GM18873 (cell line): Measurements from ENCODE around the gene CDX1.
"Not testable (repeated sequence)": the region's sequence is repeated elsewhere in the genome, so short reads cannot be mapped to it uniquely, and the experiment has no call there.

ENCODE experiments used
- ATAC-seq: cut with Tn5 transposase; IDR thresholded peaks from one replicate; pipeline ENCODE4 v1.9.1; 2021; ENCODE audit warnings: mild to moderate bottlenecking, moderate library complexity, moderate number of reproducible peaks; ENCODE audit not compliant: unreplicated experiment, low FRiP score

CDX1 gene

GRCh38 chr5:150223474-150223873 lies 56.9 kb downstream of the CDX1 start:
- ATAC-seq: no peak

- no peak for ATAC-seq
Measured at GRCh38 chr5:150224483-150225027, 58.0 kb downstream of the CDX1 start.

GRCh38 chr5:150227036-150227435 lies 60.5 kb downstream of the CDX1 start:
- no peak for ATAC-seq

GRCh38 chr5:150227606-150228273 lies 61.2 kb downstream of the CDX1 start:
- ATAC-seq: no peak

- no peak for ATAC-seq
Measured at GRCh38 chr5:150229571-150229970, 63.0 kb downstream of the CDX1 start.

GRCh38 chr5:150230842-150231241 lies 64.3 kb downstream of the CDX1 start:
- no peak for ATAC-seq

GRCh38 chr5:150233706-150234105 lies 67.1 kb downstream of the CDX1 start:
- not testable (repeated sequence) for ATAC-seq
